ENCODE results near the gene ZNF695. TPM values are rescaled to one million over a fixed set of nuclear protein-coding genes. Genes with fewer than 3 reads are reported as not detected.

Gene ZNF695
- total and polyA plus RNA-seq, 2 of the 13 experiments (the other 11 are each of a cell fraction or from before 2014, with no cell fraction given): 2.9 to 11.6 TPM

GRCh38 chr1:247054992-247055415 is 47.1 kb upstream of the ZNF695 start (continued):
- no peak for TF ChIP-seq ZNF839 (CRISPR knock-in tag; IDR thresholded peaks at IDR 0.05; ENCODE audit: borderline replicate concordance)
- TF ChIP-seq SNAPC2 (CRISPR knock-in tag; IDR thresholded peaks at IDR 0.05): no peak
- 0 out of 2 replicates have a peak, but pooled peaks have one; percentile 30 for TF ChIP-seq RXRB (CRISPR knock-in tag; IDR thresholded peaks at IDR 0.05; ENCODE audit: borderline replicate concordance)
- no peak for TF ChIP-seq IRF1 (CRISPR knock-in tag; IDR thresholded peaks at IDR 0.05; ENCODE audit: low read depth)
- peak; percentile 60 for TF ChIP-seq CEBPG (CRISPR knock-in tag; IDR thresholded peaks at IDR 0.05)
- no peak for TF ChIP-seq JUNB (CRISPR knock-in tag; IDR thresholded peaks at IDR 0.05; ENCODE audit: borderline replicate concordance)
- TF ChIP-seq ZMAT3 (CRISPR knock-in tag; conservative IDR thresholded peaks at IDR 0.05): no peak
- TF ChIP-seq ZNF547 (CRISPR knock-in tag; IDR thresholded peaks at IDR 0.05): no peak
- TF ChIP-seq ZBTB7B (CRISPR knock-in tag; IDR thresholded peaks at IDR 0.05): no peak
- TF ChIP-seq ZNF674 (CRISPR knock-in tag; IDR thresholded peaks at IDR 0.05; ENCODE audit: low read depth): no peak
- TF ChIP-seq ZGPAT (CRISPR knock-in tag; IDR thresholded peaks at IDR 0.05): peak; percentile 52; the same call in 1 of the 2 replicates
- no peak for TF ChIP-seq ZKSCAN1 (IDR thresholded peaks at IDR 0.05; ENCODE audit: low read length)
- TF ChIP-seq SOX5 (CRISPR knock-in tag; IDR thresholded peaks at IDR 0.05; ENCODE audit: borderline replicate concordance): peak; percentile 94
- 0 out of 2 replicates have a peak, but pooled peaks have one; percentile 9 for TF ChIP-seq NR2C2 (CRISPR knock-in tag; IDR thresholded peaks at IDR 0.05; ENCODE audit: borderline replicate concordance)
- TF ChIP-seq ONECUT2 (CRISPR knock-in tag; IDR thresholded peaks at IDR 0.05): no peak
- TF ChIP-seq RAD21 (CRISPR knock-in tag; IDR thresholded peaks at IDR 0.05): no peak
- no peak; the same call in 1 of the 2 replicates for TF ChIP-seq ZNF792 (CRISPR knock-in tag; IDR thresholded peaks at IDR 0.05)
- TF ChIP-seq, protein P1, sequence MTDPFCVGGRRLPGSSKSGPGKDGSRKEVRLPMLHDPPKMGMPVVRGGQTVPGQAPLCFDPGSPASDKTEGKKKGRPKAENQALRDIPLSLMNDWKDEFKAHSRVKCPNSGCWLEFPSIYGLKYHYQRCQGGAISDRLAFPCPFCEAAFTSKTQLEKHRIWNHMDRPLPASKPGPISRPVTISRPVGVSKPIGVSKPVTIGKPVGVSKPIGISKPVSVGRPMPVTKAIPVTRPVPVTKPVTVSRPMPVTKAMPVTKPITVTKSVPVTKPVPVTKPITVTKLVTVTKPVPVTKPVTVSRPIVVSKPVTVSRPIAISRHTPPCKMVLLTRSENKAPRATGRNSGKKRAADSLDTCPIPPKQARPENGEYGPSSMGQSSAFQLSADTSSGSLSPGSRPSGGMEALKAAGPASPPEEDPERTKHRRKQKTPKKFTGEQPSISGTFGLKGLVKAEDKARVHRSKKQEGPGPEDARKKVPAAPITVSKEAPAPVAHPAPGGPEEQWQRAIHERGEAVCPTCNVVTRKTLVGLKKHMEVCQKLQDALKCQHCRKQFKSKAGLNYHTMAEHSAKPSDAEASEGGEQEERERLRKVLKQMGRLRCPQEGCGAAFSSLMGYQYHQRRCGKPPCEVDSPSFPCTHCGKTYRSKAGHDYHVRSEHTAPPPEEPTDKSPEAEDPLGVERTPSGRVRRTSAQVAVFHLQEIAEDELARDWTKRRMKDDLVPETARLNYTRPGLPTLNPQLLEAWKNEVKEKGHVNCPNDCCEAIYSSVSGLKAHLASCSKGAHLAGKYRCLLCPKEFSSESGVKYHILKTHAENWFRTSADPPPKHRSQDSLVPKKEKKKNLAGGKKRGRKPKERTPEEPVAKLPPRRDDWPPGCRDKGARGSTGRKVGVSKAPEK (CRISPR knock-in tag; IDR thresholded peaks at IDR 0.05; ENCODE audit: borderline replicate concordance): no peak
- TF ChIP-seq, protein P2, sequence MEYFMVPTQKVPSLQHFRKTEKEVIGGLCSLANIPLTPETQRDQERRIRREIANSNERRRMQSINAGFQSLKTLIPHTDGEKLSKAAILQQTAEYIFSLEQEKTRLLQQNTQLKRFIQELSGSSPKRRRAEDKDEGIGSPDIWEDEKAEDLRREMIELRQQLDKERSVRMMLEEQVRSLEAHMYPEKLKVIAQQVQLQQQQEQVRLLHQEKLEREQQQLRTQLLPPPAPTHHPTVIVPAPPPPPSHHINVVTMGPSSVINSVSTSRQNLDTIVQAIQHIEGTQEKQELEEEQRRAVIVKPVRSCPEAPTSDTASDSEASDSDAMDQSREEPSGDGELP (IDR thresholded peaks at IDR 0.05; ENCODE audit: borderline replicate concordance, low read depth): 0 out of 2 replicates have a peak, but pooled peaks have one; percentile 8
- TF ChIP-seq ASH2L (IDR thresholded peaks at IDR 0.05; ENCODE audit: insufficient read length, low read depth, low read length): no peak
- TF ChIP-seq ELF3 (CRISPR knock-in tag; IDR thresholded peaks at IDR 0.05): peak; percentile 95
- no peak for TF ChIP-seq ZBTB34 (CRISPR knock-in tag; IDR thresholded peaks at IDR 0.05)
- TF ChIP-seq, protein P3, sequence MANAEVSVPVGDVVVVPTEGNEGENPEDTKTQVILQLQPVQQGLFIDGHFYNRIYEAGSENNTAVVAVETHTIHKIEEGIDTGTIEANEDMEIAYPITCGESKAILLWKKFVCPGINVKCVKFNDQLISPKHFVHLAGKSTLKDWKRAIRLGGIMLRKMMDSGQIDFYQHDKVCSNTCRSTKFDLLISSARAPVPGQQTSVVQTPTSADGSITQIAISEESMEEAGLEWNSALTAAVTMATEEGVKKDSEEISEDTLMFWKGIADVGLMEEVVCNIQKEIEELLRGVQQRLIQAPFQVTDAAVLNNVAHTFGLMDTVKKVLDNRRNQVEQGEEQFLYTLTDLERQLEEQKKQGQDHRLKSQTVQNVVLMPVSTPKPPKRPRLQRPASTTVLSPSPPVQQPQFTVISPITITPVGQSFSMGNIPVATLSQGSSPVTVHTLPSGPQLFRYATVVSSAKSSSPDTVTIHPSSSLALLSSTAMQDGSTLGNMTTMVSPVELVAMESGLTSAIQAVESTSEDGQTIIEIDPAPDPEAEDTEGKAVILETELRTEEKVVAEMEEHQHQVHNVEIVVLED (CRISPR knock-in tag; IDR thresholded peaks at IDR 0.05; ENCODE audit: borderline replicate concordance): no peak

All from HepG2 (cell line).